ENCODE measurements around the gene RBM38. TPM values are rescaled to one million over a fixed set of nuclear protein-coding genes. Genes with fewer than 3 reads are reported as not detected.

Gene RBM38
- total and polyA plus RNA-seq, 2 of the 13 experiments (the other 11 are each of a cell fraction or from before 2014, with no cell fraction given) = 24.2 to 34.2 TPM

GRCh38 chr20:57350081-57350710, 41.0 kb upstream of the RBM38 start (continued):
- TF ChIP-seq USF2 (IDR thresholded peaks at IDR 0.05; ENCODE audit: low read depth, low read length) = no peak
- no peak for TF ChIP-seq USF2 (CRISPR knock-in tag; IDR thresholded peaks at IDR 0.05; ENCODE audit: borderline replicate concordance)
- TF ChIP-seq CHD4 (IDR thresholded peaks at IDR 0.05; ENCODE audit: borderline replicate concordance, low read length) = peak; percentile 65; the same call in 1 of the 2 replicates
- 0 out of 2 replicates have a peak, but pooled peaks have one; percentile 3 for TF ChIP-seq ZNF878 (CRISPR knock-in tag; IDR thresholded peaks at IDR 0.05)
- TF ChIP-seq ZBTB25 (CRISPR knock-in tag; IDR thresholded peaks at IDR 0.05) = no peak
- TF ChIP-seq TMF1 (CRISPR knock-in tag; IDR thresholded peaks at IDR 0.05; ENCODE audit: low read depth) = no peak
- no peak for TF ChIP-seq ELF1 (CRISPR knock-in tag; IDR thresholded peaks at IDR 0.05)
- no peak for TF ChIP-seq CENPT (CRISPR knock-in tag; IDR thresholded peaks at IDR 0.05; ENCODE audit: low read depth)
- TF ChIP-seq ZNF333 (CRISPR knock-in tag; IDR thresholded peaks at IDR 0.05; ENCODE audit: borderline replicate concordance) = no peak
- no peak for TF ChIP-seq ZNF550 (CRISPR knock-in tag; IDR thresholded peaks at IDR 0.05; ENCODE audit: borderline replicate concordance)
